Naive B cell (primary cell): Measurements from ENCODE around the gene CTF1. TPM values are rescaled to one million over a fixed set of nuclear protein-coding genes. Genes with fewer than 3 reads are reported as not detected.
"Not testable (repeated sequence)": the region's sequence is repeated elsewhere in the genome, so short reads cannot be mapped to it uniquely, and the experiment has no call there.

Experiments used
- ATAC-seq, 2 donors: fragments of 150-1000 bp; cut with Tn5 transposase; 2 replicates each; pipeline ENCODE4 v1.10.0; 2021; ENCODE audit warnings: low read depth in 2 of 2, mild to moderate bottlenecking in 2 of 2, moderate library complexity in 2 of 2
- DNase-seq: peaks from one replicate; pipeline ENCODE4 v3.0.0; 2022
- H3K27ac Mint-ChIP-seq, 6 donors: one replicate each; pipeline ENCODE4 v1.8.0; 2020 to 2022; ENCODE audit warnings: mild to moderate bottlenecking in 6 of 6, mixed read lengths in 6 of 6, moderate library complexity in 5 of 6, inconsistent platforms in 2 of 6
- H3K27me3 Mint-ChIP-seq, 3 donors: one replicate each; pipeline ENCODE4 v1.8.0; 2021 to 2022; ENCODE audit warnings: mixed read lengths in 3 of 3, mild to moderate bottlenecking in 1 of 3
- H3K36me3 Mint-ChIP-seq, 2 donors: one replicate each; pipeline ENCODE4 v1.8.0; 2020 to 2022; ENCODE audit warnings: mixed read lengths in 2 of 2, inconsistent platforms in 1 of 2, mild to moderate bottlenecking in 1 of 2
- H3K4me1 Mint-ChIP-seq, 3 donors: one replicate each; pipeline ENCODE4 v1.8.0; 2020 to 2022; ENCODE audit warnings: mixed read lengths in 3 of 3, inconsistent platforms in 1 of 3, mild to moderate bottlenecking in 1 of 3, moderate library complexity in 1 of 3
- H3K4me3 Mint-ChIP-seq, 8 donors: one replicate each; pipeline ENCODE4 v1.8.0; 2020 to 2022; ENCODE audit warnings: mild to moderate bottlenecking in 8 of 8, mixed read lengths in 8 of 8, moderate library complexity in 8 of 8, inconsistent platforms in 2 of 8
- H3K9me3 Mint-ChIP-seq, 7 donors: one replicate each; pipeline ENCODE4 v1.8.0; 2020 to 2022; ENCODE audit warnings: mixed read lengths in 7 of 7, mild to moderate bottlenecking in 5 of 7, inconsistent platforms in 2 of 7, moderate library complexity in 1 of 7
- polyA plus RNA-seq, 6 donors: library from polyadenylated mRNA; unstranded; fragments of 300-500 nt; fragmentation: Illumina TruSeq; gene quantifications; one replicate each; pipeline ENCODE4 v1.2.3, GENCODE V29; 2021; ENCODE audit warnings: low read depth in 6 of 6

Gene CTF1, protein sequence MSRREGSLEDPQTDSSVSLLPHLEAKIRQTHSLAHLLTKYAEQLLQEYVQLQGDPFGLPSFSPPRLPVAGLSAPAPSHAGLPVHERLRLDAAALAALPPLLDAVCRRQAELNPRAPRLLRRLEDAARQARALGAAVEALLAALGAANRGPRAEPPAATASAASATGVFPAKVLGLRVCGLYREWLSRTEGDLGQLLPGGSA
- under 1 TPM in 3 of 6 donors, not detected in 3; 0.40 to 0.67 (median 0.47) TPM for polyA plus RNA-seq

DNA sequence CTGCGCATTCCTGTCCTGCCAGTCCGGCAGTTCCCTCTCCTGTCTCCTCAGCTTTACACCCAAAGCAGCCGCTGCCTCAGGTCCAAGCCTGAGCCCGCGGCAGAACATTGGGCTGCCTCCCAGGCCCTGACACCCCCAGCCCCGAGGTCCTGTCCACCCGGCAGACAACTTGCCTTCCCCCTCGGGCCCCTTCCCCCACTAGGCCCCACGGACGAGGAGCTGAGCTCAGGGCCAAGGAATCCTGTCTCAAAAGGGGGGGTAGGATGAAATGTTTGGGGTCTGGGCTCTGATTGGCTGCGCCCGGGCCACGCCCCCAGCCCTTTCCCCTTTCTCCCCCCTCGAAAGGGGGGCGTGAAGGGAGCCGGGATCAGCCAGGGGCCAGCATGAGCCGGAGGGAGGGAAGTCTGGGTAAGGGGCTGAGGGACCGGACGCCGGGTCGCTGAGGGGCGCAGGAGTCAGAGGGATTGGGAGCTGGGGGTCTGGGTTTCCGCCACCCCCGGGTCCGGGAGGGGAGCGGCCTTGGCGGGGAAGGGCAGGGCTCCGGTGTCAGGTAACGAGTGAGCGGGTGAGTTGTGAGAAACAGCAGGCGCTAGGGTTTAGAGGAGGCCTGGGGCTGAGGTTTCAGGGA, at the start of gene CTF1:
TSS of gene CTF1 (plus strand) at position 354 of the 628 bp plus-strand sequence. CDS start at position 384, 30 bp downstream.
- Mint-ChIP-seq H3K27me3 (no peaks in the 10 kb centered on the region), H3K4me1 (peaks cover 45 to 57% (median 51%) of the 10 kb centered on the region in 3 donors), H3K4me3 (peak within 1 kb of the TSS; percentile 86 to 95 (median 90)), H3K27ac (peak within 1 kb of the TSS; percentile 76 to 96 (median 94)), H3K9me3 (no peaks in the 10 kb centered on the region), H3K36me3 (no peaks in the 10 kb centered on the region)
- DNase-seq (no peak), ATAC-seq (no peak)

DNA sequence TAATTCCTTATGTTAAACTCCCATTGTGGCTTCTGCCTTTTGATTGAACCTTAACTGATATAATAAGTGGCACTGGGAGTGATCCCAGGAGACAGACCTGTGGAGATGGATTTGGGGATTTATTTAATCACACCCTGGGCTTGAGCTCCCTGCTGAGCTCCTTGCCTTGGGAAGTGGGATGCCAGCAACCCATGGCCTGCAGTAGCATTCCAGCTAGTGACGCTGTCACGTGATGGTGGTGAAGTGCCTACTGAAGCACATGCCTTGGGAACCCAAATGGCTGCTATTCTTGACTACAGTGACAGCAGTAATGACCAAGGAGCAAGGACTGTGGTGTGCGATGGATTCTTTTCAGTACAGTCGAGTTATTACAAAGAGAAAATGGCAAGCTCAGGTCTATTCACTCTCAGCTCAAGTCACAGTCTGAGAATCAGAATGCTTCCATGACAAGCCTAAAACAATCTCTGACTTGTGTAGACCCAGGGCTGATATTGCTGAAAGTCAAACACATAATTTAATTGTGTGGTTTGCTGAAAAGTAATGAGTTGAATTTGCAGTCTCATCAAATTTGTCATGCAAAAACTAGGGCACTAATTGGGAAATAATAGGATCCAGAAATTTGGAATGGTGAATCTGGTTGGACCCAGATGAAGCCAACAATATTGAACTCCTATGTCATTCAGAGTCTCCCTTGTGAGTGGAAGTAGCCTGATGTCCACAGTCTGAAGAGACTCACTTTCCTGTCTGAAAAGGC, 49.6 kb upstream of the CTF1 start:
- H3K9me3 Mint-ChIP-seq = no peaks in the 10 kb centered on the region

DNA sequence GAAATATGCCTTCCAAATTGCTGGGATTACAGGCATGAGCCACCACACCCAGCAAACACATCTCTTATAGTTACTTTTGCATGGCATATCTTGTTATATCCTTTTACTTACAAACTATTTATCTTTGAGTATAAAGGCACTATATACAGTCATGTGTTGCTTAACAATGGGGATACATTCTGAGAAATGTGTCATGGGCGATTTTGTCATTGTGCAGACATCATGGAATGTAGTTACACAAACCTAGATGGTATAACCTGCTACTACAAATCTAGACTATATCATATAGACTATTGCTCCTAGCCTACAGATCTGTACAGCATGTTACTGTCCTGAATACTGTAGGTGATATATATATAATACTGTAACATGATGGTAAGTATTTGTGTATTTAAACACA, 46.2 kb upstream of the CTF1 start:
- ATAC-seq (no peak), DNase-seq (no peak)
- H3K4me3 Mint-ChIP-seq = no peak overlapping the region
- no peak overlapping the region for H3K27ac Mint-ChIP-seq
- no peaks in the 10 kb centered on the region for H3K9me3 Mint-ChIP-seq
- H3K4me1 Mint-ChIP-seq = peaks cover under 1 to 4% (median under 1%) of the 10 kb centered on the region in 3 donors
- no peaks in the 10 kb centered on the region for H3K27me3 Mint-ChIP-seq
- no peaks in the 10 kb centered on the region for H3K36me3 Mint-ChIP-seq

More for the DNA sequence above, 49.6 kb upstream of the CTF1 start:
- no peak for DNase-seq
- Mint-ChIP-seq H3K36me3 (no peaks in the 10 kb centered on the region), H3K4me1 (peaks cover 5 to 14% (median 9%) of the 10 kb centered on the region in 3 donors), H3K27ac (no peak overlapping the region), H3K27me3 (no peaks in the 10 kb centered on the region), H3K4me3 (no peak overlapping the region)
- ATAC-seq = no peak

DNA sequence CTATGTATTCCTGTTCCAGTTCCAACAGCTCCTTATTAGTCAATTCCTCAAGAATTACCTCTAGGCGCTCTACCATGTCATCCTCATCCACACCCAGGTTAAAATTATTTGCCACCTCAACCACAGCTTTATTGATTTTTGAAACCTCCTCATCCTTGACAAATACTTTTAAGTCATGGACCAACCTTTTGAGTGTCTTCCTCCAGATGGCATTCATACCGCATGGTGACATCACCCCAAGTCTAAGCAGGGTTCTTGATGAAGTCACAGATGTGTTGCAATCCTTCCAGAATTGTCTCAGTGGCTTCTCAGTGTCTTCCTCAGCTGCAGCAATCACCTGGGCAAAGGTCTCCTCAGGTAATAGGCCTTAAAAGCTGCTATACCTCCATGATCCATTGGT, 42.7 kb upstream of the CTF1 start:
- ATAC-seq = no peak
- no peak for DNase-seq
- Mint-ChIP-seq H3K4me3 (no peak overlapping the region), H3K27ac (peak overlapping the region in 2 of 6 donors; percentile 2 to 49), H3K27me3 (no peaks in the 10 kb centered on the region), H3K9me3 (no peaks in the 10 kb centered on the region), H3K4me1 (no peaks in the 10 kb centered on the region), H3K36me3 (no peaks in the 10 kb centered on the region)

DNA sequence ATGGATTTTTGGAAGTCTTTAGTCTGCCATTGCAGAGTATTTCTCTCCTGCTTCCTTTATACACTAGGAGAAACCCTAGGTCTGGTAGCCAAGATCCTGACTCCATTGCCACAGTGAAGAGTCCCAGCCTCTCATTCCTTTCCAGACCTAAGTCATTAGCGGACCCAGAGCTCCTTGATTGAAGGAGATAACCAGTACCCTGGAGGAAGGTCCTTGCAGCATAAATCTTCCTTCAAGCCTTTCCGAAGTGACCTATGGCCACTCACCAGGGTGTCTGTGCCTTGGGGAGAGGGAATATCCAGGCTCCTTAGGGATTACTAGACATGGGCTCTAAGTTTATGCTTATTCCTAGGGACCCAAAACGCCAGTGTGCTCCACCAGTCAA, 38.3 kb upstream of the CTF1 start:
- no peaks in the 10 kb centered on the region for H3K9me3 Mint-ChIP-seq
- H3K4me3 Mint-ChIP-seq = no peak overlapping the region
- no peak overlapping the region for H3K27ac Mint-ChIP-seq
- DNase-seq = no peak
- H3K36me3 Mint-ChIP-seq = no peaks in the 10 kb centered on the region
- H3K4me1 Mint-ChIP-seq = no peaks in the 10 kb centered on the region
- no peaks in the 10 kb centered on the region for H3K27me3 Mint-ChIP-seq
- no peak for ATAC-seq

DNA sequence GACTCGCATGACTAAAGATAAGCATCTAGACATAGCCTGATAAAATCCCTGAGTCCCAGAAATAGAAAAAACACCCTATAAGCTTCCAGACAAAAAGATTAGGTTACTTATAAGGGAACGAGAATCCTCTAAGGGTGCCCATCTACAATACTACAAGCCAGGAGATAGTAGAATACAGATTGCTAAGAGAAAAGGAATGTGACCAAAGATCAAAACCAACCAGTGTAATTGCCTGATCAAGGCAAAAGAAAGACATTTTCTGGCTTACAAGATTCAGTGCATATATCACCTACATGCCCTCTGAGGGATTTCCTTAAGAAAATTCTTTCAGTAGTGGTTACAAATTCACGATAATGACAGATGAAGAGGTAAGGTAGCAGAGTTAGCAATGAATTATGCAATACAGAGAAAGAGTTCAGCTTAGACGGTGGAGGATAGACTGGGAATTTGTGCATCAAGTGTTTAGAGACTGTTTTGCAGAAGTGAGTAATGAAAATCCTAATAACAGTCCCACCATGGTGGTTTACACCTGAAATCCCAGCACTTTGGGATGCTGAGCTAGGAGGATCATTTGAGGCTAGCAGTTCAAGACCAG, 37.5 kb upstream of the CTF1 start:
- ATAC-seq (no peak), DNase-seq (no peak)
- no peak overlapping the region for H3K4me3 Mint-ChIP-seq
- H3K9me3 Mint-ChIP-seq = no peaks in the 10 kb centered on the region
- H3K36me3 Mint-ChIP-seq = no peaks in the 10 kb centered on the region
- H3K4me1 Mint-ChIP-seq = no peaks in the 10 kb centered on the region
- H3K27ac Mint-ChIP-seq = no peak overlapping the region
- H3K27me3 Mint-ChIP-seq = no peaks in the 10 kb centered on the region

DNA sequence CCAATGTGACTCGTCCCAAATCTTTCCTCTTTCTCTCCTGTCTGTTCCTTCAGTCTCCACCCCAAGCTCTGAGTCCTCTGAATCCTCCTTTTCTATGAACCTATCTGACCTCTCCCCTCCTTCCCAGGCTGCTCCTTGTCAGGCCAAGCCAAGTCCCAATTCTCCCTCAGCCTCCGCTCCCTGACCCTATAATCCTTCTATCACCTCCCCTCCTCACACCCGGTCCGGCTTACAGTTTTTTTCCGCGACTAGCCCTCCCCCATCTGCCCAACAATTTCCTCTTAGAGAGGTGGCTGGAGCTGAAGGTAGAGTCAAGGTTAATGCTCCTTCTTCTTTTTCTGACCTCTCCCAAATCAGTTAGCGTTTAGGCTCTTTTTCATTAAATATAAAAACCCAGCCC, 35.7 kb upstream of the CTF1 start:
- not testable (repeated sequence) for H3K9me3 Mint-ChIP-seq, H3K27ac Mint-ChIP-seq
- peak overlapping the region in 1 of 8 donors; percentile 3 for H3K4me3 Mint-ChIP-seq

DNA sequence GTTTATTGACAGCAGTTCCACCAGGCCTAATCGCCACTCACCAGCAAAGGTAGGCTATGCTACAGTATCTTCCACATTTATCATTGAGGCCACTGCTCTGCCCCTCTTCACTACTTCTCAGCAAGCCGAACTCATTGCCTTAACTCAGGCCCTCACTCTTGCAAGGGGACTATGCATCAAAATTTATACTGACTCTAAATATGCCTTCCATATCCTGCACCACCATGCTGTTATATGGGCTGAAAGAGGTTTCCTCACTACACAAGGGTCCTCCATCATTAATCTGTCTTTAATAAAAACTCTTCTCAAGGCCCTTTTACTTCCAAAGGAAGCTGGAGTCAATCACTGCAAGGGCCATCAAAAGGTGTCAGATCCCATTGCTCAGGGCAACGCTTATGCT, 33.2 kb upstream of the CTF1 start:
- H3K27ac Mint-ChIP-seq, H3K36me3 Mint-ChIP-seq, ATAC-seq, DNase-seq, H3K9me3 Mint-ChIP-seq, H3K4me1 Mint-ChIP-seq, H3K27me3 Mint-ChIP-seq, H3K4me3 Mint-ChIP-seq: not testable (repeated sequence)

More for the DNA sequence above, 35.7 kb upstream of the CTF1 start:
- H3K27me3 Mint-ChIP-seq, H3K4me1 Mint-ChIP-seq, H3K36me3 Mint-ChIP-seq, ATAC-seq, DNase-seq: not testable (repeated sequence)

DNA sequence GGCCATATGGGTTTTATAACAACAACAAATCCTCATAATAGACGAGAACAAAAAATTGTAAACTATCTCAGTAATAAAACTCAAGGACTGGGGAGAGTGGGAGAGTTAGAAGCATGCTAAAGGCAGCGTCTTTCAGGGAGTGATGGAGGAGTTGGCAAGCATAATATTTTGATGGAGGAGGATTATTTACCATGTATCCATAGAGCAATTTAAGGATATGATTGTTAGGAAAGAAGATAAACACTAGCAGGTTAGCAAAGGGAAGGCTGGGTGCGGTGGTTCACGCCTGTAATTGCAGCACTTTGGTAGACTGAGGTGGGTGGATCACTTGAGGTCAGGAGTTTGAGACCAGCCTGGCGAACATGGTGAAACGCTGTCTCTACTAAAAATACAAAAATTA, 30.4 kb upstream of the CTF1 start:
- Mint-ChIP-seq H3K9me3 (no peaks in the 10 kb centered on the region), H3K27me3 (no peaks in the 10 kb centered on the region), H3K27ac (no peak overlapping the region), H3K36me3 (no peaks in the 10 kb centered on the region), H3K4me3 (no peak overlapping the region), H3K4me1 (peaks cover 4 to 6% (median 5%) of the 10 kb centered on the region in 3 donors)
- DNase-seq = no peak
- no peak for ATAC-seq

DNA sequence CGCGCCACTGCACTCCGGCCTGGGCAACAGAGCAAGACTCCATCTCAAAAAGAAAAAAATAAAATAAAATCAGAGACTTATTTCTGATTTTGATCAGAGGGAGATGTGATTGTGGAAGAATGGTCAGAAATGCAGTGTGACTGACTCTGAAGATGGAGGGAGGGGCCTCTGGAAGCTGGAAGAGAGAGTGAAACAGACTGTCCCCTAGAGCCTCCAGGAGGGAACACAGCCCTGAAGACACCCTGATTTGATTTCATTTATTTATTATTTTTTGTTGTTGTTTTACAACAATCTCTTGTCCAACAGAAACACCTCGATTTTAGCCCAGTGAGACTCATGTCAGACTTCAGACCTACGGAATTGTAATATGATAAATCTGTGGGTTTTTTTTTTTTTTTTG, 28.7 kb upstream of the CTF1 start:
- H3K36me3 Mint-ChIP-seq = no peaks in the 10 kb centered on the region

DNA sequence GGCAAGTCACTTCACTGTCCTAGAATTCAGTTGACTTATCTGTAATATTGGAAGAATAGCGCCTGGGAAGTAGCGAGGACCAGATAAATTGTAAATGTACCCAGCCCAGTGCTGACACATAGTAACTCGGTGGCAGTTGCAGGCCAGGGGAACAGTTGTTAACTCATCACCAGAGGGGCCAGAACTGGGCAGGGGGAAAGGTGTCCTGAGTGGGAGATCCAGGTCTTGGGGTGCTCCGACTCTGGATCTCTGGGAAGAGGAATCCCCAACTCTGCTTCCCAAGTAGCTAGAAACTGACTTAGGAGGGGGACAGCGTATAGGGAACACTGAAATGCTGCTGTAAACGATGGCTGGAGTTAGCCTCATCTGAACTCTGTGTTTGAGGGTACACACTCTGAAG, 25.5 kb upstream of the CTF1 start:
- Mint-ChIP-seq H3K9me3 (no peaks in the 10 kb centered on the region), H3K27ac (peak overlapping the region in 1 of 6 donors; percentile 79), H3K4me1 (peaks cover 10 to 24% (median 20%) of the 10 kb centered on the region in 3 donors), H3K4me3 (peak overlapping the region in 1 of 8 donors; percentile 60), H3K27me3 (no peaks in the 10 kb centered on the region), H3K36me3 (no peaks in the 10 kb centered on the region)
- ATAC-seq (no peak), DNase-seq (no peak)

More for the DNA sequence above, 28.7 kb upstream of the CTF1 start:
- H3K4me3 Mint-ChIP-seq = no peak overlapping the region
- ATAC-seq = no peak
- no peaks in the 10 kb centered on the region for H3K9me3 Mint-ChIP-seq
- H3K27me3 Mint-ChIP-seq = no peaks in the 10 kb centered on the region
- H3K4me1 Mint-ChIP-seq = peaks cover 5 to 6% (median 6%) of the 10 kb centered on the region in 3 donors
- no peak for DNase-seq
- peak overlapping the region in 1 of 6 donors; percentile 65 for H3K27ac Mint-ChIP-seq

DNA sequence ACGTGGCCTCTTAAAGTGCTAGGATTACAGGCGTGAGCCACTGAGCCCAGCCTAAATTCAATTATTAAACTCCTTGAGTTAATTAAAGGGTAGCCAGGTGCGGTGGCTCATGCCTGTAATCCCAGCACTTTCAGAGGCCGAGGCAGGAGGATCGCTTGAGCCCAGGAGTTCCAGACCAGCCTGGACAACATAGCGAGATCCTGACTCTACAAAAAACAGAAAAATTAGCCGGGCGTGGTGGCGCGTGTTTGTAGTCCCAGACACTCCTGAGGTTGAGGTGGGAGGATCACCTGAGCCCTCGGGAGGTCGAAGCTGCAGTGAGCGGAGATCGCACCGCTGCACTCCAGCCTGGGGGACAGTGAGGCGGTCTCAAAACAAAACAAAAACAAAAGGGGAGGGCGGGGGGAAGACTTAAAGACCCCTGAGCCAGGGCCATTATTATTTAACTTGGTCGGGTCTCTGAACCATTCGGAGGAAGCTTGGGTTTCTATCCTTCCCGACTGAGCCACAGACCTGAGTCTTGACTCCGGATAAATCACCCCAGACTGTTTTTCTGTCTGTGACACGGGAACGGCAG, 22.1 kb upstream of the CTF1 start:
- Mint-ChIP-seq H3K4me1 (peaks cover 18 to 40% (median 28%) of the 10 kb centered on the region in 3 donors), H3K27me3 (no peaks in the 10 kb centered on the region), H3K9me3 (no peaks in the 10 kb centered on the region), H3K36me3 (peaks cover 6% of the 10 kb centered on the region in 2 donors), H3K4me3 (peak overlapping the region; percentile 76 to 97 (median 94)), H3K27ac (peak overlapping the region; percentile 16 to 97 (median 94))
- DNase-seq (no peak), ATAC-seq (no peak)
